ENCODE data around the gene SLC37A1.

- TF ChIP-seq CTCF (conservative IDR thresholded peaks at IDR 0.05; ENCODE audit: low read depth, low read length) (no peak), EZH2 (IDR thresholded peaks at IDR 0.05; ENCODE audit: low read length, unreplicated experiment) (no peak)
Observed at GRCh38 chr21:42507418-42507817, 6.2 kb upstream of the SLC37A1 start.
